Measurements from ENCODE around the gene MET. TPM values are rescaled to one million over a fixed set of nuclear protein-coding genes. Genes with fewer than 3 reads are reported as not detected.

Gene MET
- total RNA-seq, 1 donor from 2014 or later = 46.0 TPM

- H3K36me3 Mint-ChIP-seq (ENCODE audit: insufficient read depth) = peaks cover 10% of the 10 kb centered on the region
- no peak for DNase-seq (ENCODE audit: low spot score, unreplicated experiment)
- no peak for TF ChIP-seq CTCF (IDR thresholded peaks at IDR 0.05; ENCODE audit: unreplicated experiment)
These were observed 11.8 kb downstream of the MET start for GRCh38 chr7:116683786-116684185.

GRCh38 chr7:116686033-116686432 lies 14.0 kb downstream of the MET start:
- Mint-ChIP-seq H3K9me3 (ENCODE audit: low read depth) (peaks cover 13% of the 10 kb centered on the region), H3K27me3 (no peaks in the 10 kb centered on the region), H3K27ac (peak overlapping the region; percentile 59), H3K4me3 (ENCODE audit: low read depth) (no peak overlapping the region), H3K4me1 (ENCODE audit: low read depth) (peaks cover 27% of the 10 kb centered on the region), H3K36me3 (ENCODE audit: insufficient read depth) (peaks cover 10% of the 10 kb centered on the region)
- DNase-seq (ENCODE audit: low spot score, unreplicated experiment) = no peak
- TF ChIP-seq CTCF (IDR thresholded peaks at IDR 0.05; ENCODE audit: unreplicated experiment) = no peak

More at GRCh38 chr7:116683786-116684185, 11.8 kb downstream of the MET start:
- Mint-ChIP-seq H3K4me3 (ENCODE audit: low read depth) (no peak overlapping the region), H3K27me3 (no peaks in the 10 kb centered on the region), H3K4me1 (ENCODE audit: low read depth) (peaks cover 27% of the 10 kb centered on the region), H3K27ac (no peak overlapping the region), H3K9me3 (ENCODE audit: low read depth) (peaks cover 13% of the 10 kb centered on the region)

- peaks cover 13% of the 10 kb centered on the region for H3K9me3 Mint-ChIP-seq (ENCODE audit: low read depth)
- TF ChIP-seq CTCF (IDR thresholded peaks at IDR 0.05; ENCODE audit: unreplicated experiment) = no peak
- H3K4me3 Mint-ChIP-seq (ENCODE audit: low read depth) = no peak overlapping the region
- H3K36me3 Mint-ChIP-seq (ENCODE audit: insufficient read depth) = peaks cover 10% of the 10 kb centered on the region
- no peak for DNase-seq (ENCODE audit: low spot score, unreplicated experiment)
- H3K27me3 Mint-ChIP-seq = no peaks in the 10 kb centered on the region
- peaks cover 27% of the 10 kb centered on the region for H3K4me1 Mint-ChIP-seq (ENCODE audit: low read depth)
- peak overlapping the region; percentile 56 for H3K27ac Mint-ChIP-seq
These were observed 14.9 kb downstream of the MET start for GRCh38 chr7:116686812-116687419.

- no peak for DNase-seq (ENCODE audit: low spot score, unreplicated experiment)
- H3K27ac Mint-ChIP-seq = peak overlapping the region; percentile 75
- peaks cover 27% of the 10 kb centered on the region for H3K4me1 Mint-ChIP-seq (ENCODE audit: low read depth)
- H3K9me3 Mint-ChIP-seq (ENCODE audit: low read depth) = peaks cover 15% of the 10 kb centered on the region
- H3K4me3 Mint-ChIP-seq (ENCODE audit: low read depth) = no peak overlapping the region
- no peaks in the 10 kb centered on the region for H3K27me3 Mint-ChIP-seq
- H3K36me3 Mint-ChIP-seq (ENCODE audit: insufficient read depth) = peaks cover 10% of the 10 kb centered on the region
- no peak for TF ChIP-seq CTCF (IDR thresholded peaks at IDR 0.05; ENCODE audit: unreplicated experiment)
These were observed 15.8 kb downstream of the MET start for GRCh38 chr7:116687801-116688201.

- Mint-ChIP-seq H3K4me3 (ENCODE audit: low read depth) (no peak overlapping the region), H3K27ac (no peak overlapping the region), H3K9me3 (ENCODE audit: low read depth) (peaks cover 3% of the 10 kb centered on the region), H3K27me3 (no peaks in the 10 kb centered on the region), H3K4me1 (ENCODE audit: low read depth) (peaks cover 25% of the 10 kb centered on the region), H3K36me3 (ENCODE audit: insufficient read depth) (peaks cover 9% of the 10 kb centered on the region)
- DNase-seq (ENCODE audit: low spot score, unreplicated experiment) = no peak
- no peak for TF ChIP-seq CTCF (IDR thresholded peaks at IDR 0.05; ENCODE audit: unreplicated experiment)
These were observed 17.8 kb downstream of the MET start for GRCh38 chr7:116689790-116690259.
